ENCODE data around the gene OR2AE1. TPM values are rescaled to one million over a fixed set of nuclear protein-coding genes. Genes with fewer than 3 reads are reported as not detected.

Gene OR2AE1
- total RNA-seq, 4 donors from 2014 or later = not detected

- Histone ChIP-seq H3K36me3 (peaks cover 0 to 17% (median 0%) of the 10 kb centered on the region in 3 donors), H3K4me1 (peaks cover 0 to 27% (median 13%) of the 10 kb centered on the region in 4 donors), H3K27ac (peak within 1 kb of the TSS; percentile 87 to 95 (median 91)), H3K4me3 (peak within 1 kb of the TSS; percentile 82 to 88 (median 86)), H3K27me3 (no peaks in the 10 kb centered on the region), H3K9me3 (no peaks in the 10 kb centered on the region)
- TF ChIP-seq, protein P1, sequence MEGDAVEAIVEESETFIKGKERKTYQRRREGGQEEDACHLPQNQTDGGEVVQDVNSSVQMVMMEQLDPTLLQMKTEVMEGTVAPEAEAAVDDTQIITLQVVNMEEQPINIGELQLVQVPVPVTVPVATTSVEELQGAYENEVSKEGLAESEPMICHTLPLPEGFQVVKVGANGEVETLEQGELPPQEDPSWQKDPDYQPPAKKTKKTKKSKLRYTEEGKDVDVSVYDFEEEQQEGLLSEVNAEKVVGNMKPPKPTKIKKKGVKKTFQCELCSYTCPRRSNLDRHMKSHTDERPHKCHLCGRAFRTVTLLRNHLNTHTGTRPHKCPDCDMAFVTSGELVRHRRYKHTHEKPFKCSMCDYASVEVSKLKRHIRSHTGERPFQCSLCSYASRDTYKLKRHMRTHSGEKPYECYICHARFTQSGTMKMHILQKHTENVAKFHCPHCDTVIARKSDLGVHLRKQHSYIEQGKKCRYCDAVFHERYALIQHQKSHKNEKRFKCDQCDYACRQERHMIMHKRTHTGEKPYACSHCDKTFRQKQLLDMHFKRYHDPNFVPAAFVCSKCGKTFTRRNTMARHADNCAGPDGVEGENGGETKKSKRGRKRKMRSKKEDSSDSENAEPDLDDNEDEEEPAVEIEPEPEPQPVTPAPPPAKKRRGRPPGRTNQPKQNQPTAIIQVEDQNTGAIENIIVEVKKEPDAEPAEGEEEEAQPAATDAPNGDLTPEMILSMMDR (IDR thresholded peaks at IDR 0.05) = peak in 4 of 6 experiments; percentile 7 to 44 (median 22)
- TF ChIP-seq POLR2A (IDR thresholded peaks at IDR 0.05) = peak; percentile 87 to 90
- DNase-seq = peak; percentile 90 to 97 (median 94)
Observed at GRCh38 chr7:99918959-99919813, 42.4 kb upstream of the OR2AE1 start, which contains the start of gene TRIM4. Gene TRIM4, minus strand, starts transcription at chr7:99919530. Its CDS starts 129 bp downstream, at chr7:99919401.

DNA sequence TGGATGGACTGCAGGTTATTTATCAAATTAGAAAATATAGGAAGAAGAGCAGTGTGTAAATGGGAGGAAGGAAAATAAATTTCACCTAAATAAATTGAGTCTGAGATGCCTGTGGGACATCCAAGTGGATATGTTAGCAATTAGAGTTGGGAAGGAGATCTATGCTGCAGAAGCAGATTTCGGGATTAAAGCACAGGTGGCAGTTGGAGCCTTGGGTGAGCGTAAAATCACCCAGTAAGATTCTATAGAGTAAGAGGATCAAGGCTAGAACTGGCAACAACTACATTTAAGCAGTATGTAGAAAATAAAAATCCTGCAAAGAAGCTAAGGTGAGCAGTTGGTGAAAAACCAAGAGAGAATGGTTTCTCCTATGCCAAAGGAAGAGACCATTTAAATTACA, 34.1 kb upstream of the OR2AE1 start:
- Histone ChIP-seq H3K27me3 (no peaks in the 10 kb centered on the region), H3K27ac (no peak overlapping the region), H3K4me1 (no peaks in the 10 kb centered on the region), H3K9me3 (no peaks in the 10 kb centered on the region), H3K4me3 (no peak overlapping the region), H3K36me3 (peaks cover 0 to 38% (median 0%) of the 10 kb centered on the region in 3 donors)
- TF ChIP-seq, protein P1 (IDR thresholded peaks at IDR 0.05) = no peak
- TF ChIP-seq POLR2A (IDR thresholded peaks at IDR 0.05) = no peak
- DNase-seq = no peak

- H3K4me3 ChIP-seq = no peak overlapping the region
- H3K36me3 ChIP-seq = peaks cover 0 to 74% (median 0%) of the 10 kb centered on the region in 3 donors
- no peak overlapping the region for H3K27ac ChIP-seq
- DNase-seq = no peak
- H3K9me3 ChIP-seq = no peaks in the 10 kb centered on the region
- TF ChIP-seq, protein P1 (IDR thresholded peaks at IDR 0.05) = no peak
- no peak for TF ChIP-seq POLR2A (IDR thresholded peaks at IDR 0.05)
- H3K4me1 ChIP-seq = no peaks in the 10 kb centered on the region
- no peaks in the 10 kb centered on the region for H3K27me3 ChIP-seq
Observed at GRCh38 chr7:99901581-99901980, 24.7 kb upstream of the OR2AE1 start.

DNA sequence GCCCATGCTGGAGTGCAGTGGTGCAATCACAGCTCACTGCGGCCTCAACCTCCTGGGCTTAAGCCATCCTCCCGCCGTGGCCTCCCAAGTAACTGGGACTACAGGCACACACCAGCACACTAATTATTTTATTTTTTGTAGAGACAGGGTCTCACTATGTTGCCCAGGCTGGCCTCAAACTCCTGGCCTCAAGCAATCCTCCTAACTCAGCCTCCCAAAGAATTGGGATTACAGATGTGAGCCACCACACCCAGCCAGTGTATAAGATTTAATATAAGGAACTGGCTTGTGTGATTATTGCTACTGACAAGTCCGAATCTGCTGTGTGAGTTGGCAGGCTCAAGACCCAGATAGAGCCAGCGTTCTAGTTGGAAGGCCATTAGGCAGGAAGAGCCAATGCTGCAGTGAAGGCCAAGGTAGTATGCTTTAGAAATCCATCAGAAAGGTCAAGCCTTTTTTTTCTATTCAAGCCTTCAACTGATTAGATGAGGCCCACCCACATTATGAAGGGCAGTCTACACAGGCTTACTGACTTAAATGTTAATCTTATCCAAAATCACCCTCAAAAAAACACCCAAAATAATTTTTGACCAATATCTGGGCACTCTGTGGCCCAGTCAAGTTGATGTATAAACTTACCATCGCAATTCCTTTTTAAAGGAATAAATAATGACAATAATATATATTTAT, 23.1 kb upstream of the OR2AE1 start:
- Histone ChIP-seq H3K36me3 (peaks cover 0 to 59% (median 0%) of the 10 kb centered on the region in 3 donors), H3K4me3 (no peak overlapping the region), H3K9me3 (no peaks in the 10 kb centered on the region)

GRCh38 chr7:99898836-99899235, 22.0 kb upstream of the OR2AE1 start:
- Histone ChIP-seq H3K27ac (no peak overlapping the region), H3K27me3 (no peaks in the 10 kb centered on the region), H3K36me3 (peaks cover 0 to 49% (median 0%) of the 10 kb centered on the region in 3 donors), H3K4me3 (no peak overlapping the region), H3K9me3 (no peaks in the 10 kb centered on the region), H3K4me1 (no peaks in the 10 kb centered on the region)
- DNase-seq = no peak
- no peak for TF ChIP-seq POLR2A (IDR thresholded peaks at IDR 0.05)
- TF ChIP-seq, protein P1 (IDR thresholded peaks at IDR 0.05) = no peak

More for the DNA sequence above, 23.1 kb upstream of the OR2AE1 start:
- no peaks in the 10 kb centered on the region for H3K27me3 ChIP-seq
- DNase-seq = no peak
- TF ChIP-seq POLR2A (IDR thresholded peaks at IDR 0.05) = no peak
- TF ChIP-seq, protein P1 (IDR thresholded peaks at IDR 0.05) = no peak
- no peaks in the 10 kb centered on the region for H3K4me1 ChIP-seq
- H3K27ac ChIP-seq = no peak overlapping the region

Measured in Peyer's patch (tissue), 4 donors.